GM23338 (cell line): ENCODE measurements around the gene CELSR3. TPM values are rescaled to one million over a fixed set of nuclear protein-coding genes. Genes with fewer than 3 reads are reported as not detected.

ENCODE experiments used
- ATAC-seq: fragments of 200-7000 bp; cut with Tn5 transposase; 3 replicates; pipeline ENCODE4 v1.9.1; 2020
- DNase-seq: peaks from one replicate; pipeline ENCODE4 v3.0.0-alpha.2; 2015; ENCODE audit warnings: low spot score
- H2AFZ ChIP-seq: fragments of 200-600 bp; sonication (generic); 2 replicates; pipeline ENCODE4 v1.8.0; 2016; ENCODE audit warnings: antibody characterized with exemption, mild to moderate bottlenecking, moderate library complexity
- H3F3A ChIP-seq: fragments of 200-600 bp; sonication (generic); replicated peaks from 2 replicates; pipeline ENCODE4 v1.8.0; 2017; ENCODE audit warnings: antibody characterized with exemption, mixed run types, low read depth
- H3K27ac ChIP-seq: fragments of 200-600 bp; sonication (generic); 2 replicates; pipeline ENCODE4 v1.6.1; 2016; ENCODE audit warnings: low read depth
- H3K27me3 ChIP-seq: fragments of 200-600 bp; sonication (generic); 2 replicates; pipeline ENCODE4 v1.8.0; 2016; ENCODE audit warnings: mild to moderate bottlenecking, mixed run types, moderate library complexity; ENCODE audit not compliant: insufficient read depth
- H3K36me3 ChIP-seq: fragments of 200-600 bp; sonication (generic); 2 replicates; pipeline ENCODE4 v1.8.0; 2016; ENCODE audit warnings: mild to moderate bottlenecking; ENCODE audit not compliant: insufficient read depth
- H3K4me1 ChIP-seq: fragments of 200-600 bp; sonication (generic); 2 replicates; pipeline ENCODE4 v1.8.0; 2016; ENCODE audit warnings: mild to moderate bottlenecking, moderate library complexity; ENCODE audit not compliant: insufficient read depth
- H3K4me2 ChIP-seq: fragments of 200-600 bp; sonication (generic); 2 replicates; pipeline ENCODE4 v1.7.1; 2017; ENCODE audit warnings: mixed run types
- H3K4me3 ChIP-seq: fragments of 200-600 bp; sonication (generic); 2 replicates; pipeline ENCODE4 v1.6.1; 2016; ENCODE audit warnings: mixed run types
- H3K79me2 ChIP-seq: fragments of 200-600 bp; sonication (generic); replicated peaks from 2 replicates; pipeline ENCODE4 v1.8.0; 2017; ENCODE audit warnings: mild to moderate bottlenecking; ENCODE audit not compliant: insufficient read depth
- H3K9me2 ChIP-seq: fragments of 200-600 bp; sonication (generic); 2 replicates; pipeline ENCODE4 v1.8.0; 2017; ENCODE audit not compliant: insufficient read depth
- H4K20me1 ChIP-seq: fragments of 200-600 bp; sonication (generic); replicated peaks from 2 replicates; pipeline ENCODE4 v1.8.0; 2017; ENCODE audit warnings: mild to moderate bottlenecking; ENCODE audit not compliant: insufficient read depth
- H3K27ac Mint-ChIP-seq: 2 replicates; pipeline ENCODE4 v1.8.0; 2020; ENCODE audit warnings: inconsistent platforms, mild to moderate bottlenecking, moderate library complexity, mixed read lengths
- H3K27me3 Mint-ChIP-seq: 3 replicates; pipeline ENCODE4 v1.8.0; 2022; ENCODE audit warnings: low read depth, mild to moderate bottlenecking, moderate library complexity, mixed read lengths, inconsistent platforms; ENCODE audit not compliant: insufficient read depth, poor library complexity
- H3K36me3 Mint-ChIP-seq: 3 replicates; pipeline ENCODE4 v1.8.0; 2021; ENCODE audit warnings: low read depth, mild to moderate bottlenecking, inconsistent platforms, moderate library complexity, mixed read lengths
- H3K4me1 Mint-ChIP-seq: 3 replicates; pipeline ENCODE4 v1.8.0; 2020; ENCODE audit warnings: mild to moderate bottlenecking, inconsistent platforms, mixed read lengths
- H3K4me3 Mint-ChIP-seq: 3 replicates; pipeline ENCODE4 v1.8.0; 2021; ENCODE audit warnings: moderate library complexity, mild to moderate bottlenecking, inconsistent platforms, mixed read lengths
- H3K9me3 Mint-ChIP-seq: 3 replicates; pipeline ENCODE4 v1.8.0; 2020; ENCODE audit warnings: moderate library complexity, mild to moderate bottlenecking, inconsistent platforms, mixed read lengths
- CREB1 ChIP-seq: fragments of 250-450 bp; sonication (Bioruptor Pico); IDR thresholded peaks from 2 replicates; pipeline ENCODE4 v1.5.0; 2020; ENCODE audit warnings: low read depth, mild to moderate bottlenecking, moderate library complexity
- EZH2 ChIP-seq: fragments of 200-600 bp; sonication (generic); IDR thresholded peaks from one replicate; pipeline ENCODE4 v1.8.0; 2017; ENCODE audit warnings: antibody characterized with exemption, mild to moderate bottlenecking, low read depth; ENCODE audit not compliant: unreplicated experiment
- EZH2phosphoT487 ChIP-seq: fragments of 200-600 bp; sonication (generic); IDR thresholded peaks from one replicate; pipeline ENCODE4 v1.8.1; 2018; ENCODE audit warnings: antibody characterized with exemption; ENCODE audit not compliant: unreplicated experiment
- JUNB ChIP-seq: IDR thresholded peaks from one replicate; pipeline ENCODE4 v1.6.1; 2016; ENCODE audit warnings: antibody characterized with exemption; ENCODE audit not compliant: unreplicated experiment
- NANOG ChIP-seq: IDR thresholded peaks from 2 replicates; pipeline ENCODE4 v1.6.1; 2016; ENCODE audit warnings: antibody characterized with exemption, borderline replicate concordance
- POLR2AphosphoS5 ChIP-seq: IDR thresholded peaks from 2 replicates; pipeline ENCODE4 v1.6.1; 2016; ENCODE audit warnings: antibody characterized with exemption, low read depth
- STAT1 ChIP-seq: IDR thresholded peaks from one replicate; pipeline ENCODE4 v1.6.1; 2016; ENCODE audit warnings: antibody characterized with exemption; ENCODE audit not compliant: unreplicated experiment
- ZNF114 ChIP-seq: fragments of 250-450 bp; sonication (Bioruptor Pico); IDR thresholded peaks from 2 replicates; pipeline ENCODE4 v1.5.0; 2020; ENCODE audit warnings: mild to moderate bottlenecking, moderate library complexity
- ZNF331 ChIP-seq: fragments of 250-450 bp; sonication (Bioruptor Pico); IDR thresholded peaks from 2 replicates; pipeline ENCODE4 v1.5.0; 2020; ENCODE audit warnings: low read depth, mild to moderate bottlenecking, moderate library complexity
- polyA plus RNA-seq: library from polyadenylated mRNA; unstranded; fragments of >200 nt; fragmentation: Nextera tagmentation; extraction: Ambion mirVana; gene quantifications from 2 replicates; pipeline ENCODE4 v1.2.1, GENCODE V29; 2016
- total RNA-seq: library from RNA; depleted of rRNA; stranded (reverse); fragments of >200 nt; shearing (Covaris generic); gene quantifications from 2 replicates; pipeline ENCODE4 v1.2.3, GENCODE V29; 2014
- TF ChIP-seq, protein P1 (sequence below), 2 experiments: fragments of 200-600 bp in 1 of 2; sonication (generic) in 1 of 2; conservative IDR thresholded peaks; 2 replicates each; pipeline versions ENCODE4 v1.5.1 to v1.6.1; 2016 to 2017; ENCODE audit warnings: antibody characterized with exemption in 2 of 2, low read depth in 2 of 2, mild to moderate bottlenecking in 2 of 2, moderate library complexity in 1 of 2
- TF ChIP-seq, protein P2 (sequence below): IDR thresholded peaks from one replicate; pipeline ENCODE4 v1.6.1; 2018; ENCODE audit warnings: antibody characterized with exemption; ENCODE audit not compliant: unreplicated experiment
- TF ChIP-seq, protein P3 (sequence below): fragments of 250-450 bp; sonication (Bioruptor Pico); IDR thresholded peaks from 2 replicates; pipeline ENCODE4 v1.5.0; 2020; ENCODE audit warnings: mild to moderate bottlenecking, moderate library complexity

CELSR3 gene
- total and polyA plus RNA-seq, 2 experiments from 2014 or later = 7.5 to 33.3 TPM

DNA sequence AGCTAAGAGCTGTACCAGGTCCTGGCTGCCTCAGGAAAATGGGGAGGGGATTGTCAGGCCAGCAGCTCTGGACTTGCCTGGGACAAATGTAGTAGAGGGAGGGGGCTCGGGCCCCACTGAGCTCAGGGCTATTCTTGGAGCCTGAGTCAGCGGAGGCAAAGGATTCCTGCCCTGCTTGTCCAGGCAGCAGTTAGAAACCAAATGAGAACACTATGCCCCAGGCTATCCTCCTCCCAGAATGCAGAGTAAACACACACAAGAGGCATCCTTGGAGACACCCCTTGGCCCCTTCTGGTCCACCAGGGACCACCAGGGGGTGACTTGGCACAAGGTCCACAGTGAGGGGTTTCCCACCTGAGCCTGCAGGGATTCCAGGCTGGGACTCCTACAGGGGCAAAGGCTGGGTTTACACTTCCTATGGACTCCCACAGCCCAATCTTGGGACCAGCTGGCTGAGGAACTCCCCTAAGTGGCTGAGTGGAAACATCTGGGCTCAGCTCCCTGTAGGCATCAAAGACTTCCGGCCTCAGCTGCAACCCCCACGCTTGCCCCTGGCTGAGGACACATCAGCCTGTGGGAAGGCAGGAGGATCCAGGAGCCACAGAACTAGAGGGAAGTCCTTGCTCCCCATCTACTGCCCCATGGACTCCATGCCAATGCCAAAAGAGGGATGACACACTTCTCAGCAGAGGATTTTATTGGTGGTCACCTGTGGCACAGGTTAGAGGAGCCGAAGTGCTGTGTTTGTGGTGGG is 64.2 kb downstream of the CELSR3 start (continued):
- no peak for TF ChIP-seq NANOG

DNA sequence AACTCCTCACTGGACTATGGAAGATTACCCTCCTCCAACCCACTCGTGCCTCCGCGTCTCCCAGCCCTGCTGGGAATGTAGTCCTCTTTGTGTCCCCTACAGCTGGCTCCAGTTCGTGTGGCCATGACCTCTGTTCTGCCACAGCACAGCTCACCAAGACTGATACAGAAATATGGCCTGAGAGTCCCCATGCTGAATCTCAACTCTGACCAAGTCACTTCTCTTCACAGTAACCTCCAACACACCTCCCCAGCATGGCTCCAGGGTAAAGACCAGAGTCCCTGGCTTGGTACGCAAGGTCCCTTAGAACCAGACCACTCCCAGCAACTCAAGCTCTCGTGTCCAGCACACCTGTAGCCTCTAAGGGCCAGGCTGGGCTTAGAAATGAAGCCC is 65.3 kb downstream of the CELSR3 start:
- ATAC-seq (no peak), DNase-seq (no peak)
- H3K36me3 Mint-ChIP-seq = peaks cover 45% of the 10 kb centered on the region
- H3K9me2 ChIP-seq = no peaks in the 10 kb centered on the region
- H3K4me3 ChIP-seq = no peak overlapping the region
- no peaks in the 10 kb centered on the region for H3K9me3 Mint-ChIP-seq
- no peak overlapping the region for H2AFZ ChIP-seq
- H3F3A ChIP-seq = 0 out of 2 replicates have a peak, but pooled peaks cover 7% of the 10 kb centered on the region
- H3K79me2 ChIP-seq = no peaks in the 10 kb centered on the region
- peaks cover 26% of the 10 kb centered on the region for H3K27me3 Mint-ChIP-seq
- peaks cover 6% of the 10 kb centered on the region; the same call in 1 of the 2 replicates for H3K36me3 ChIP-seq
- peaks cover 17% of the 10 kb centered on the region; the same call in 1 of the 2 replicates for H3K4me1 ChIP-seq
- H3K27ac ChIP-seq = no peak overlapping the region
- H3K4me2 ChIP-seq = no peak overlapping the region
- peaks cover 12% of the 10 kb centered on the region for H3K4me1 Mint-ChIP-seq
- H4K20me1 ChIP-seq = peaks cover 7% of the 10 kb centered on the region
- no peak overlapping the region for H3K4me3 Mint-ChIP-seq
- peaks cover 11% of the 10 kb centered on the region; the same call in 1 of the 2 replicates for H3K27me3 ChIP-seq
- H3K27ac Mint-ChIP-seq = no peak overlapping the region; the same call in 1 of the 2 replicates
- no peak for TF ChIP-seq EZH2
- TF ChIP-seq JUNB = no peak
- no peak for TF ChIP-seq CREB1
- TF ChIP-seq, protein P1, sequence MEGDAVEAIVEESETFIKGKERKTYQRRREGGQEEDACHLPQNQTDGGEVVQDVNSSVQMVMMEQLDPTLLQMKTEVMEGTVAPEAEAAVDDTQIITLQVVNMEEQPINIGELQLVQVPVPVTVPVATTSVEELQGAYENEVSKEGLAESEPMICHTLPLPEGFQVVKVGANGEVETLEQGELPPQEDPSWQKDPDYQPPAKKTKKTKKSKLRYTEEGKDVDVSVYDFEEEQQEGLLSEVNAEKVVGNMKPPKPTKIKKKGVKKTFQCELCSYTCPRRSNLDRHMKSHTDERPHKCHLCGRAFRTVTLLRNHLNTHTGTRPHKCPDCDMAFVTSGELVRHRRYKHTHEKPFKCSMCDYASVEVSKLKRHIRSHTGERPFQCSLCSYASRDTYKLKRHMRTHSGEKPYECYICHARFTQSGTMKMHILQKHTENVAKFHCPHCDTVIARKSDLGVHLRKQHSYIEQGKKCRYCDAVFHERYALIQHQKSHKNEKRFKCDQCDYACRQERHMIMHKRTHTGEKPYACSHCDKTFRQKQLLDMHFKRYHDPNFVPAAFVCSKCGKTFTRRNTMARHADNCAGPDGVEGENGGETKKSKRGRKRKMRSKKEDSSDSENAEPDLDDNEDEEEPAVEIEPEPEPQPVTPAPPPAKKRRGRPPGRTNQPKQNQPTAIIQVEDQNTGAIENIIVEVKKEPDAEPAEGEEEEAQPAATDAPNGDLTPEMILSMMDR (conservative IDR thresholded peaks at IDR 0.05; ENCODE audit: low read depth in 2 of 2) = no peak
- TF ChIP-seq, protein P2, sequence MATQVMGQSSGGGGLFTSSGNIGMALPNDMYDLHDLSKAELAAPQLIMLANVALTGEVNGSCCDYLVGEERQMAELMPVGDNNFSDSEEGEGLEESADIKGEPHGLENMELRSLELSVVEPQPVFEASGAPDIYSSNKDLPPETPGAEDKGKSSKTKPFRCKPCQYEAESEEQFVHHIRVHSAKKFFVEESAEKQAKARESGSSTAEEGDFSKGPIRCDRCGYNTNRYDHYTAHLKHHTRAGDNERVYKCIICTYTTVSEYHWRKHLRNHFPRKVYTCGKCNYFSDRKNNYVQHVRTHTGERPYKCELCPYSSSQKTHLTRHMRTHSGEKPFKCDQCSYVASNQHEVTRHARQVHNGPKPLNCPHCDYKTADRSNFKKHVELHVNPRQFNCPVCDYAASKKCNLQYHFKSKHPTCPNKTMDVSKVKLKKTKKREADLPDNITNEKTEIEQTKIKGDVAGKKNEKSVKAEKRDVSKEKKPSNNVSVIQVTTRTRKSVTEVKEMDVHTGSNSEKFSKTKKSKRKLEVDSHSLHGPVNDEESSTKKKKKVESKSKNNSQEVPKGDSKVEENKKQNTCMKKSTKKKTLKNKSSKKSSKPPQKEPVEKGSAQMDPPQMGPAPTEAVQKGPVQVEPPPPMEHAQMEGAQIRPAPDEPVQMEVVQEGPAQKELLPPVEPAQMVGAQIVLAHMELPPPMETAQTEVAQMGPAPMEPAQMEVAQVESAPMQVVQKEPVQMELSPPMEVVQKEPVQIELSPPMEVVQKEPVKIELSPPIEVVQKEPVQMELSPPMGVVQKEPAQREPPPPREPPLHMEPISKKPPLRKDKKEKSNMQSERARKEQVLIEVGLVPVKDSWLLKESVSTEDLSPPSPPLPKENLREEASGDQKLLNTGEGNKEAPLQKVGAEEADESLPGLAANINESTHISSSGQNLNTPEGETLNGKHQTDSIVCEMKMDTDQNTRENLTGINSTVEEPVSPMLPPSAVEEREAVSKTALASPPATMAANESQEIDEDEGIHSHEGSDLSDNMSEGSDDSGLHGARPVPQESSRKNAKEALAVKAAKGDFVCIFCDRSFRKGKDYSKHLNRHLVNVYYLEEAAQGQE = no peak
- no peak for TF ChIP-seq STAT1
- TF ChIP-seq, protein P3, sequence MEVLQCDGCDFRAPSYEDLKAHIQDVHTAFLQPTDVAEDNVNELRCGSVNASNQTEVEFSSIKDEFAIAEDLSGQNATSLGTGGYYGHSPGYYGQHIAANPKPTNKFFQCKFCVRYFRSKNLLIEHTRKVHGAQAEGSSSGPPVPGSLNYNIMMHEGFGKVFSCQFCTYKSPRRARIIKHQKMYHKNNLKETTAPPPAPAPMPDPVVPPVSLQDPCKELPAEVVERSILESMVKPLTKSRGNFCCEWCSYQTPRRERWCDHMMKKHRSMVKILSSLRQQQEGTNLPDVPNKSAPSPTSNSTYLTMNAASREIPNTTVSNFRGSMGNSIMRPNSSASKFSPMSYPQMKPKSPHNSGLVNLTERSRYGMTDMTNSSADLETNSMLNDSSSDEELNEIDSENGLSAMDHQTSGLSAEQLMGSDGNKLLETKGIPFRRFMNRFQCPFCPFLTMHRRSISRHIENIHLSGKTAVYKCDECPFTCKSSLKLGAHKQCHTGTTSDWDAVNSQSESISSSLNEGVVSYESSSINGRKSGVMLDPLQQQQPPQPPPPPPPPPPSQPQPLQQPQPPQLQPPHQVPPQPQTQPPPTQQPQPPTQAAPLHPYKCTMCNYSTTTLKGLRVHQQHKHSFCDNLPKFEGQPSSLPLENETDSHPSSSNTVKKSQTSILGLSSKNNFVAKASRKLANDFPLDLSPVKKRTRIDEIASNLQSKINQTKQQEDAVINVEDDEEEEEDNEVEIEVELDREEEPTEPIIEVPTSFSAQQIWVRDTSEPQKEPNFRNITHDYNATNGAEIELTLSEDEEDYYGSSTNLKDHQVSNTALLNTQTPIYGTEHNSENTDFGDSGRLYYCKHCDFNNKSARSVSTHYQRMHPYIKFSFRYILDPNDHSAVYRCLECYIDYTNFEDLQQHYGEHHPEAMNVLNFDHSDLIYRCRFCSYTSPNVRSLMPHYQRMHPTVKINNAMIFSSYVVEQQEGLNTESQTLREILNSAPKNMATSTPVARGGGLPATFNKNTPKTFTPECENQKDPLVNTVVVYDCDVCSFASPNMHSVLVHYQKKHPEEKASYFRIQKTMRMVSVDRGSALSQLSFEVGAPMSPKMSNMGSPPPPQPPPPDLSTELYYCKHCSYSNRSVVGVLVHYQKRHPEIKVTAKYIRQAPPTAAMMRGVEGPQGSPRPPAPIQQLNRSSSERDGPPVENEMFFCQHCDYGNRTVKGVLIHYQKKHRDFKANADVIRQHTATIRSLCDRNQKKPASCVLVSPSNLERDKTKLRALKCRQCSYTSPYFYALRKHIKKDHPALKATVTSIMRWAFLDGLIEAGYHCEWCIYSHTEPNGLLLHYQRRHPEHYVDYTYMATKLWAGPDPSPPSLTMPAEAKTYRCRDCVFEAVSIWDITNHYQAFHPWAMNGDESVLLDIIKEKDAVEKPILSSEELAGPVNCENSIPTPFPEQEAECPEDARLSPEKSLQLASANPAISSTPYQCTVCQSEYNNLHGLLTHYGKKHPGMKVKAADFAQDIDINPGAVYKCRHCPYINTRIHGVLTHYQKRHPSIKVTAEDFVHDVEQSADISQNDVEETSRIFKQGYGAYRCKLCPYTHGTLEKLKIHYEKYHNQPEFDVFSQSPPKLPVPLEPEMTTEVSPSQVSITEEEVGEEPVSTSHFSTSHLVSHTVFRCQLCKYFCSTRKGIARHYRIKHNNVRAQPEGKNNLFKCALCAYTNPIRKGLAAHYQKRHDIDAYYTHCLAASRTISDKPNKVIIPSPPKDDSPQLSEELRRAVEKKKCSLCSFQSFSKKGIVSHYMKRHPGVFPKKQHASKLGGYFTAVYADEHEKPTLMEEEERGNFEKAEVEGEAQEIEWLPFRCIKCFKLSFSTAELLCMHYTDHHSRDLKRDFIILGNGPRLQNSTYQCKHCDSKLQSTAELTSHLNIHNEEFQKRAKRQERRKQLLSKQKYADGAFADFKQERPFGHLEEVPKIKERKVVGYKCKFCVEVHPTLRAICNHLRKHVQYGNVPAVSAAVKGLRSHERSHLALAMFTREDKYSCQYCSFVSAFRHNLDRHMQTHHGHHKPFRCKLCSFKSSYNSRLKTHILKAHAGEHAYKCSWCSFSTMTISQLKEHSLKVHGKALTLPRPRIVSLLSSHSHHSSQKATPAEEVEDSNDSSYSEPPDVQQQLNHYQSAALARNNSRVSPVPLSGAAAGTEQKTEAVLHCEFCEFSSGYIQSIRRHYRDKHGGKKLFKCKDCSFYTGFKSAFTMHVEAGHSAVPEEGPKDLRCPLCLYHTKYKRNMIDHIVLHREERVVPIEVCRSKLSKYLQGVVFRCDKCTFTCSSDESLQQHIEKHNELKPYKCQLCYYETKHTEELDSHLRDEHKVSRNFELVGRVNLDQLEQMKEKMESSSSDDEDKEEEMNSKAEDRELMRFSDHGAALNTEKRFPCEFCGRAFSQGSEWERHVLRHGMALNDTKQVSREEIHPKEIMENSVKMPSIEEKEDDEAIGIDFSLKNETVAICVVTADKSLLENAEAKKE = no peak
- TF ChIP-seq ZNF114 (CRISPR knock-in tag) = no peak
- no peak for TF ChIP-seq EZH2phosphoT487
- no peak for TF ChIP-seq POLR2AphosphoS5
- no peak for TF ChIP-seq ZNF331 (CRISPR knock-in tag)
